ENCODE data around the gene SRMS.

DNA sequence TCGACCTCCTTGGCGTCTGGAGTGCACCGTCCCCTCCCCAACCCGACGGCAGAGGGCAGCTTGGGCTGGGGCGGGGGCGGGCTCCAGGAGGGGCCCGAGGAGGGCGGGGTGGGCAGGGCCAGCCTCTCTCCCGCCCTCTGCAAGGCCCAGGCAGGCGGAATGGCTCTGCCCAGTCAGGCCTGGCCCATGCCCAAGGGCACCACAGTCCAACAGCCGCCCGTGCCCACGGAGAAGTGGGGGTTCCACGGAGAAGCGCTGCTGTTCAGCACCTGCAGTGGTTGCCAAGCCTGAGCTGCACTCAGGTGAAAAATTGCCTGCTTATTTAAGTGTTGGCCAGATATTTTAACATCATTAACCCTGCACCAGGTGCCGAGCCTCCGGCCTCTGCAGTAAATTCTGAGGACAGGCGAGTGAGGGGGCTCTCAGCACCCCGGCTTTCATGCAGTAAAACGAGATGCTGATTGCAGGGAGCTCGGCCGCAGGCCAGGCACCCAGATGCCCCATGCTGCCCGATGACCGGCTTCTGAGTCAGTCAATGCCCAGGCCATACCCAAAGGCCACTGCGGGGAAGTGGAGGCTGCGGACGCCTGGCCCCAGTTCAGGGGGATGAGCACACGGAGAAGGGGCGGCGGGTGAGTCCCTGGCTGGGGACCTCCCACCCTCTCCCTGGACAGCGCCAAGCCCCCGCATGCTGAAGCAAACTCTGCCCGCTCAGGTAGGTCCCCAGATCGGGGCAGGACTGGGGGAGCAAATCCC, at the start of gene SRMS:
- TF ChIP-seq, protein P1, sequence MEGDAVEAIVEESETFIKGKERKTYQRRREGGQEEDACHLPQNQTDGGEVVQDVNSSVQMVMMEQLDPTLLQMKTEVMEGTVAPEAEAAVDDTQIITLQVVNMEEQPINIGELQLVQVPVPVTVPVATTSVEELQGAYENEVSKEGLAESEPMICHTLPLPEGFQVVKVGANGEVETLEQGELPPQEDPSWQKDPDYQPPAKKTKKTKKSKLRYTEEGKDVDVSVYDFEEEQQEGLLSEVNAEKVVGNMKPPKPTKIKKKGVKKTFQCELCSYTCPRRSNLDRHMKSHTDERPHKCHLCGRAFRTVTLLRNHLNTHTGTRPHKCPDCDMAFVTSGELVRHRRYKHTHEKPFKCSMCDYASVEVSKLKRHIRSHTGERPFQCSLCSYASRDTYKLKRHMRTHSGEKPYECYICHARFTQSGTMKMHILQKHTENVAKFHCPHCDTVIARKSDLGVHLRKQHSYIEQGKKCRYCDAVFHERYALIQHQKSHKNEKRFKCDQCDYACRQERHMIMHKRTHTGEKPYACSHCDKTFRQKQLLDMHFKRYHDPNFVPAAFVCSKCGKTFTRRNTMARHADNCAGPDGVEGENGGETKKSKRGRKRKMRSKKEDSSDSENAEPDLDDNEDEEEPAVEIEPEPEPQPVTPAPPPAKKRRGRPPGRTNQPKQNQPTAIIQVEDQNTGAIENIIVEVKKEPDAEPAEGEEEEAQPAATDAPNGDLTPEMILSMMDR (conservative IDR thresholded peaks at IDR 0.05; ENCODE audit: low read length) = no peak
- no peak for TF ChIP-seq EZH2phosphoT487 (IDR thresholded peaks at IDR 0.05; ENCODE audit: borderline replicate concordance, low read depth, low read length)

Measured in OCI-LY7 (cell line).